Central memory CD4-positive, alpha-beta T cell (primary cell): Measurements from ENCODE around the gene ULK4.
"Not testable (repeated sequence)": the region's sequence is repeated elsewhere in the genome, so short reads cannot be mapped to it uniquely, and the experiment has no call there.

ENCODE experiments used
- DNase-seq: peaks from one replicate; pipeline ENCODE4 v3.0.0; 2022

The ULK4 gene

DNA sequence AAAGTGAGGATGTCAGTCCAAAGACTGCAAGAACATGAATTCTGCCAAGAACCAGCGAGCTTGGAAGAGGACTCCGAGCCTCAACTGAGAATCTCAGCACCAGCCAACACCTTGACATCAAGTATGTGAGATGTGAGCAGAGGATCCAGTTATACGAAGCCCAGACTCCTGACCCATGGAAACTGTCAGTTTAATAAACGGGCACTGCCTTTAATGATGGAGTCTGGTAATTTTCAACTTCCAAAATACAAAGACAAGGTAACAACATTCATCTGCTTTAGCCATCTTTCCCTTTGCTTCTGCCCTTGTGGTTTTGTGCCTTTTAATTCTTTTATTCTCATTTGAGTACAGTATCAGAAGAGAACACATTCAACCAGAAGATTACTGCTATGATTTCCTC lies 211.9 kb downstream of the ULK4 start:
- DNase-seq, result no peak

DNA sequence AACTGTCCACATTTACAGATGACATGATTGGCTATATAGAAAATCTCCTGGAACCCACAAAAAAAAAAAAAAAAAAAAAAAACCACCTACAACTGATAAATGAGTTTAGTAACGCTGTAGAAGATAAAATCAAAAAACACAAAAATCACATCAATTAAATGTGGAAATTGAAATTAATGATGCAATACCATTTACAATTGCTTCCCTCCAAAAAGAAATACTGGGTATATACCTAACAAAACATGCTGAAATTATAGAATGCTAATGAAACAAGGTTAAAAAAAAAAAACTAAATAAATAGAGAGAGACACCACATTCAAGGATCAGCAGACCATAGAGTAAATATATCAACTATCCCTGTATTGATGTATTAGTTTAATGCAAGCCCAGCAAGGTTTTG lies 215.7 kb downstream of the ULK4 start:
- no peak for DNase-seq

DNA sequence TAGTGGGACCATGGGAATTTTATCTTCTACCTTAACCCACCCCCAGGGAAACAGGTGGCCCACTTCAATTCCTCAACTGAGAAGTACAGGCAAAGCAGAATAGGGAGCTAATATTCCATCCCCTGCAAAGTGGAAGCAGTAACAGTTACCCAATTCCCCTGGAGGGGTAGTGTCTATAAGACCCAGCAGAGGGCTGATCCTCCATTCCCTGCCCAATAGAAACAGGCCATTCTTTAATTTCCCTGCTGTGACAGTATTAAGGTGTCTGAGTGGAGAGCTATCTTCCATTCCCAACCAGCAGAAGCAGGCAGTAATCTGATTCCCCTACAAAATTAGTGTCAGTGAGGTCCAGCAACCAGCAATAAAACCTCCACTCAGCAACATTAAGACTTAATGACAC lies 219.8 kb downstream of the ULK4 start:
- no peak for DNase-seq

DNA sequence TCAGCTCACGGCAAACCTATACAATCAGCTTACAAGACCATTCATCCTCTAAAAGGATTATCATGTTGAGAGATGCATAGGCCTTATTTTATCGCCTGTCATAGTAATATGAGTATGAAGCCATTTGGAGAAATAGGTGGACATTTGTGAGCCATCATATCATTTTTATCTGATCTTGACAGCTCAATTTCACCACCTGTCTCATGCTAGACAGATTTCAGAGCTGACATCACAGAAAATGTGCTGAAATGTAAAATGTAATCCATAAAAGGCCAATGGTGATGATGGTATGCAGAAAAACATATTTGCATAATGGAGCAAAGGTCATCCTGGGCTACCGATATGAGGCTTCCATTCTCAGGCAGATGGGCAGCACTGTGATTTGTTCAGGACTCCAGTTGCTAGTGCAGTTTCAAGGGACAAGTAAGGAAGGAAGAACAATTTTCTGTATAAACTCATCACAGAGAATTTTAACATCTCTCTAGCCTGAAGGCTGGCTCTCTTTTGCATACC lies 221.5 kb downstream of the ULK4 start:
- DNase-seq, result no peak

DNA sequence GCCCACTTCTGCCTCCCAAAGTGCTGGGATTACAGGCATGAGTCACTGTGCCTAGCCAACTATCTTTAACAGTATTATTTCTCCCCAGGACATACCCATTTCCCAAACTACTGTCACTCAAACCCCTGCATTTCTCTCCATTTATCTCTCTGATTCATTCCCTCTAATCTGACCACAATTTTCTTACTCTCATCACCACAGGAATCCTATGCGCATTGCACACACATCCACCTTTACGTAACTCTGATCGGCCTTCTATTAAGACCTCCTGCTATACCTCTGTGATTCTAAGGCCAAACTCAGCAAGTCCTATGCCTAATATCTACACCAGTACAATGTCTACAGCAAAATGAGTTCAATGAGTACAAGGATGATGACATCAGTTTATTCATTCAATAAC lies 235.0 kb downstream of the ULK4 start:
- no peak for DNase-seq

DNA sequence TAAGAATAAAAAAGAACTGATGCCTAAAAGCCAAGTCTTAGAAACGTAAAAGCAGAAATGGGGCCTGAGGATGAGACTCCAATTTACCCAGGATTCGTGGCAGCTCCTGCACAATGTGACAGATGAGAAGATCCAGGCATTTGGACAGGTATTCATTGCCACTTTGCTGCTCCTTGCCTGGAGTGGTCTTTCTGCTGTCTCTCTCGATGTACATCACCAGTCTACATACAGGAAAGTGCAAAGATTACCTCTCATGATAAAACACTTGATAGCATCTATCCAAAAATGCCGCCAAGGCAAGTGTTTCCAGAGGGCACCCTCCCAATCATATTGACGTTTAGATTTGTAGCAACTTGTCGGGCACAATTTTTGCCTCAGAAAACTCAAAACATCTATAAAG lies 244.3 kb downstream of the ULK4 start:
- no peak for DNase-seq

DNA sequence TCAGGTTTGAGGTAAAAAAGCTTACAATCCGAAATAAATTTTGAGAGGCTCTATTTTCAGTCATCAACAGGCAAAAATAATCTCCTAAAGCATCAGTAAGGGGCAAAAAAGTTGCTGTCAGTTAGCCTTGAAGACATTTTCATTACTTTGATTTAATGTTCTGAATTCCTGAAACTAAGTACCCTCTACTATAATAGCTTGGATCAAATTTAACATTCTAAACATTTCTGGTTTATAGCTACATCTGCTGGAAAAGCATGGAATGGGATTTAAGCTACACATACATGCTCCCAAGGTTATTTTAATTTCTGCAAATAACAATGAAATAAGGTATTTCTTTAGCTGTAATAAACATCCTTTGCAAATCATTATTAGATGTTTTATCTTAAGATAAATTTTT lies 245.4 kb downstream of the ULK4 start:
- no peak for DNase-seq

DNA sequence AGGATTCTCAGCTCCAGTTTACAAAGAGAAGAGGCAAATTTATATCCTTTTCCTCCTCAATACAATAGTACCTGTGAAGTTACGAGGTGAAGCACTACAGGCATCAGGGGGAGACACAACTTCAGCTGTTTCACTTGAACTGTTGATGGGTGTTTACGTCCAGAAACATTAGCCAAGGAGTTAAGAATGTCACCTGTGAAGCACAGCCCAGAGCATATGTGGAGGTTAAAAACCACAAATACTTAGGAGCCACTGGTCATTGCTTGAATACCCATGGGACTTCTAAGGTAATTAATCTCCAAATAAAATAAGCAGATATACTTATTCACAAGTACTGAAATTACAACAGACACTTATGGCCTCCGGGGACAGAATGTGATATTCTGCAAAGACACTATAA lies 246.5 kb downstream of the ULK4 start:
- DNase-seq, result no peak

DNA sequence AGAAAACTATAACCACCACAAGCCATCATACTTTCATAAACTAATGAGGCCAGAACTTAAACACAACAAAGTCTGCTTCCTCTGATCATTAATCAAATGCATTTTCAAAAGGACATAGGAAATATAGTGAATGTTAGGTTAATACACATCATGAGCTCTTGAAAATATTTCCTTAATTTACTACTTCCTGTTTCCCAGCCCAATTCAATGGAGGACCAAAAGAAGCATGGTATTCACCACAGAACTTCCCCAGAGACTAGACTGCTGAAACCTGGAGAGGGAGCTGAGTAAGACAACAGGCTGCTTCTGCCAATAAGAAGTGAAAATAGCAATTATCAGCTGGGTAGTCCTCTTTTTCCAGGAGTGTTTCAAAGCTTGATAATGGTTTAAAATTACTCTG lies 250.3 kb downstream of the ULK4 start:
- DNase-seq, result no peak

DNA sequence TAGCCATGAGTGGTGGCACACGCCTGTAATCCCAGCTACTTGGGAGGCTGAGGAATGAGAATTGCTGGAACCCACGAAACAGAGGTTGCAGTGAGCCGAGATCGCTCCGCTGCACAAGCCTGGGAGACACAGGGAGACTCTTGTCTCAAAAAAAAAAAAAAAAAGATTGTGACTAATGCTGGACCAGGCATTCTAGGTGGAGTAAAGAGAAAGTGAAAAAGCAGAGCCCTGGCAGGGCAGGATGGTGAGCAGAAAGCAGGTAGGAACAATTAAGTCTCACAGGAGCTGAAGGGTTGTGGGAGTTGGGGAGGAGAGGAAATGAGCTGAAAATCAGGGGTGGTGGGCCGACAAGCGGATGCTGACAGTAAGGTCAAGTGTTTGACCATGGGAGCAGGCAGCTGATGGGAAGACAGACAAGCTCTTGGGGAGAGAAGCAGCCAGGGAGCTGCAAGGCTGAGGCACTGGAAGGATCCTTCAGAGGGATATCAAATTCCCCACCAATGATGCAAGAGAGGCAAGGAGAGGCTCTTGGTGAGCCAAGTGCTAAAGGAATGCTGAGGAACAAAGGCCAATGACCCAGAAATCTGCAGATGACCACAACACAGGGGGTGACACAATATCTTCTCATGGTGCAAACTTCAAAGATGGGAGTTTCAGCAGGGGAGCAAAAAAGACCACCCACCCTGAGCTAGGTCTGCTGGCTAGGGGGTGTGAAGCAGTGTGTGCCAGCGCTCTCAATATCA lies 251.1 kb downstream of the ULK4 start:
- no peak for DNase-seq

DNA sequence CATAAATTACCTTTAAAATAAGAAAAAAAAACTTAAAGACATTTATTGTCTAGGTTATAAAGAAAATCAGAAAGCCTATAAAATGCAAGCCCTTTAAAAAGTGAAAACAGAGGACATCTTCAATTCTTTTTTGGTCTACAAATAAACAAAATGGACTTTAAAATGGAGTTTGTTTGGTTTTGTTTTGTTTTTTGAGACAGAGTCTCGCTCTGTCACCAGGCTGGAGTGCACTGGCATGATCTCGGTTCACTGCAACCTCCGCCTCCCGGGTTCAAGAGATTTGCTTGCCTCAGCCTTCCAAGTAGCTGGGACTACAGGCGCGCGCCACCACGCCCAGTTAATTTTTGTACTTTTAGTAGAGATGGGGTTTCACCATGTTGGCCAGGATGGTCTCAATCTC lies 252.7 kb downstream of the ULK4 start:
- DNase-seq, result not testable (repeated sequence)

DNA sequence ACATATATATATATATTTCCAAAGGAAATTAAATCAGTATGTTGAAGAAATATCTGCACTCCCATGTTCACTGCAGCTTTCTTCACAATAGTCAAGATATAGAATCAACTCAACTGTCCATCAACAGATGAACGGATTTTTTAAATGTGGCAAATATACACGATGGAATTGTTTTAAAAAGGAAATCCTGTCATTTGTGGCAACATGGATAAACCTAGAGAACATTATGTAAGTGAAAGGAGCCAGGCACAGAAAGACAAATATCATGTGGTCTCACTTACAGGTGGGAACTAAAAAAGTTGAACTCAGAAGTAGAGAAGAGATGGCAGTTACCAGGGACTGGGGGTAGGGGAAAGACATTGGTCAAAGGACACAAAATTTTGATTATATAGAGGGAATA lies 253.7 kb downstream of the ULK4 start:
- DNase-seq, result no peak

DNA sequence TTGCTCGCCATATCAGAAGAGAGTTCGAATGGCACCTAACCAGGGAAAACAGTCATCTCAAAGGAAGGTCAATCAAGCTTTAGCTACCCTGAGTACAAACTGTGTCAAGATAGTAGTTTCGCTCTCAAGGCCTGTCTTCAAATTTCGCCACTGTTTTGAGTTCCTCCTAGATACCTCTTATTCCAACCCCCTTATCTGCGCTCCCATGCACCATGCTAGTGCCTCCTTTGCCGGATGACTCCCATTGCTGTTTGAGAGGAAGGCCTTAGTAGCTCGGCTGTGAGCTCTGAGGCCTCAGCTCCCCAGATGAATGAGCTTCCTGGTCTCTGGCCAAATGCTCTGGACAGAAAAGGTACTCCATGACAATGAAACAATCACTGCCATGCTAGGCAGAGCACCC lies 256.0 kb downstream of the ULK4 start:
- no peak for DNase-seq

DNA sequence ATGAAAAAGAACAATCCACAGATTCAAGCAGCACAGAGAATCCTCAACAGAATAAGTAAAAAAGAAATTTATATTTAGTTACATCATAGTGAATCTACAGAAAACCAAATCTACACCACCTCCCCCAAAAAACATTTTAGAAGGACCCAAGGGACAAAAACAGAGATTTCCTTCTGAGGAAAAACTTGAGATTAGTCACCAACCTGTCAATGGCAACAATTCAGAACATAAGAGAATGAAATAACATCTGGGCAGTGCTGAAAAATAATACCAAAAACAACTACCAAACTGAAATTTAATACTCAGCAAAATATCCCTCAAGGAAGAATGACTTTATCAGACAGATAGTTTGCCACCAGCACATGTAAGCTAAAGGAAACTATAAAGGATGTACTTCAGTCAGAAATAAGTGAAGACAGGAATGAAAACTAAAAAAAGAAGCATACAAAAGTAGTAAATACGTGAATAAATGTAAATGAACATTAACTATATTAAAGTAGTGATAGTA lies 260.7 kb downstream of the ULK4 start:
- DNase-seq, result no peak

DNA sequence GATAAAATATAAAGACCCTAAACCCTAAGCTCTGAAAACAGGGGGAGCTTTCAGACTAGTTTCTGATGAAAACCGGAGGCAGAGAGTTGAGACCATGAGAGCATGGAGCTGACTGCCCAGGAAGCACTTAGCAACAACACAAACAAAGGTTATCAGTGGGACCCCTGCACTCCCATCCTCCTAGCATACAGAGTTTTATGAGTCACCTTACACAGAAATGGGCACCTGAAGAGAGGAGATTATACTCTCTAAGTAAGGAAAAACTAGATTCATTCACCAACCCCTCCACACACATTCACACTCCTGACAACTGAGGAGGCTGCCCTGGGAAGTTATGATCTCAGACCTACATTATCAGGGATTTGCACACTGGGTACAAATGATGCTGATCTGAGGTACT lies 261.7 kb downstream of the ULK4 start:
- no peak for DNase-seq

DNA sequence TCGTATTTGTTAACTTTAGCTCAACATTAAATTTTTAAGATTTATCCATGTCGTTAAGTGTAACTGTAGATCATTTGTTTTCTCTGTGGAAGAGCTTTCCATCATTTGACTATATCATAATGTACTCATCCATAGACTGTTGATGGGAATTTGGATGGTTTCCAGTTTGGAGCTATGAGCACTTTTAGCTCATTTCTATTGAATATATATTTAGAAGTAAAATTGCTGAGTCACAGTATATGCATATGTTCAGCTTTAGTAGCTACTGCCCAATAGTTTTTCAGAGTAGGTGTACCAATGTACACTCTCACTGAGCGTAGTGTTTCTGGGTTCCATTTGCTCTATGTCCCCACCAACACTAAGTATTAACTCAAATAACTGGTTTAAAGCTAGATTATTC lies 263.0 kb downstream of the ULK4 start:
- no peak for DNase-seq

DNA sequence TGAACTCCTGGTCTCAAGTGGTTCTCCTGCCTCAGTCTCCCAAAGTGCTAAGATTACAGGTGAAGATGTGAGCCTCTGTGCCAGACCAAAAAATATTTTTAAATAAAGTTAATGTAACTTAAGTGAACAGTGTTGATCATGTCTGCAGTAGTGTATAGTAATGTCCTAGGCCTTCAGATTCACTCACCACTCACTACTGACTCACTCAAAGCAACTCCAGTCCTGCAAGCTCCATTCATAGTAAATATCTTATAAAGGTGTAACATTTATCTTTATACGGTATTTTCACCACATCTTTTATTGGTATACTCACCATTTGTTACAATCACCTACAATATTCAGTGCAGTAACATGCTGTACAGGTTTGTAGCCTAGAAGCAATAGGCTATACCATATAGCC lies 264.2 kb downstream of the ULK4 start:
- DNase-seq, result no peak

DNA sequence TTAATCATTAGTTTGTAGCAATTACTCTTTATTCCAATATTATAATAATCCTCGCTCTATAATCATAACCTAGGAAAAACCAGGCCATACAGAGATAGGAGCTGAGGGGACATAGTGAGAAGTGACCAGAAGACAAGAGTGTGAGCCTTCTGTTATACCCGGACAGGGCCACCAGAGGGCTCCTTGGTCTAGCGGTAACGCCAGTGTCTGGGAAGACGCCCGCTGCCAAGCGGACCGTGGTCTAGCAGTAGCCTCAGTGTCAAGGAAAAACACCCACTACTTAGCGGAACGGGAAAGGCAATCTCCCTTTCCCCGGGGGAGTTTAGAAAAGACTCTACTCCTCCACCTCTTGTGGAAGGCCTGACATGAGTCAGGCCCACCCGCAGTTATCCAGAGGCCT lies 266.1 kb downstream of the ULK4 start:
- DNase-seq, result not testable (repeated sequence)

DNA sequence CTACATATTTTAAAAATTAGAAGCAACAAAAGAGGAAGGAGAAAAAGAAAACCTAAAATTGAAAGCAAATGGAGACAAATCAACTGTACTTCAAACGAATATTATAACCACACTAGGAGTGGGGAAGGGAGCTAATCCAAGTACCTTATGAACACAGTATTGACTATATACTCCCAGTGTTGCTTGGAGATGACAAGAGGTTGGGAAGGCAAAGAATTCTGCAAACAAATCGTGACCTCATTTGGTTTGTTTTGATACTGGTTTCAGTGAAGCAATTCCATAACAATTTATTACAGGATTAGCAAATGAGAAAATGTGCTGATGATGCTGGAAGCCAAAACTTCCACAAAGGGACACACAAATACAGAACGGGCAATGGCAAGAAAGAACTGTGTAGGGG lies 268.1 kb downstream of the ULK4 start:
- DNase-seq, result no peak

DNA sequence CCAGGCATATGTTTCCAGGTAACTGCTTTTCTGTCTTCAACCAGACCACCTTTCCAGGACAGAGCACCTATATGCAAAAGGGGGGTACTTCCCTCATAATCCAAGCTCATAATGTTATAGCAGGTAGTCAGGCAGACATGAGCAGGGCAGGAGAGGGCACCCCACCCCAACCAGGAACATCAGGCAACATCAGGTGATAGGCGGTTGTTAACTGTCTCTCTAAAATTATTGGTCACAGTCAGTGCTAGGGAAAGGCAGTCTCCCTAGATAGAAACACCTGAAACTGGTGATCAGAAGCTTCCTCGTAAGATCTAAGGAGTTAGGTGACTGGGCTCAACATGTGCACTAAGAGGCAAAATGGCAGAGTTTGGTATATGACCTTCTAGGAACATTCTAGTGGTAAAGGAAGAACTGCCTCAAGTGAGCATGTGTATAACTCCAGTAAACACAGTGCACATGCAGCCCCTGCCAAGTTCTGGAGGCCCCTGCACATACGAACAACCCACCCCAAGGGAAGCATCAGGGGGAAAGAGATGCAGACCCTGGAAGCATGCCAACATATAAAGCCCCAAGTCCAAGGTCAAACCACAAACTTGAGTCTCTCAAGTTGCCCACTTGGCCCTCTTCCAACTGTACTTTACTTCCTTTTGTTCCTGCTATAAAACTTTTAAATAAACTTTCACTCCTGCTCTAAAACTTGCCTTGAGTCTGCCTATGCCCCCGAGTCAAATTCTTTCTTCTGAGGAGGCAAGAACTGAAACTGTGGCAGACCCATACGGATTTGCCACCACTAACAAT lies 270.9 kb downstream of the ULK4 start:
- no peak for DNase-seq

DNA sequence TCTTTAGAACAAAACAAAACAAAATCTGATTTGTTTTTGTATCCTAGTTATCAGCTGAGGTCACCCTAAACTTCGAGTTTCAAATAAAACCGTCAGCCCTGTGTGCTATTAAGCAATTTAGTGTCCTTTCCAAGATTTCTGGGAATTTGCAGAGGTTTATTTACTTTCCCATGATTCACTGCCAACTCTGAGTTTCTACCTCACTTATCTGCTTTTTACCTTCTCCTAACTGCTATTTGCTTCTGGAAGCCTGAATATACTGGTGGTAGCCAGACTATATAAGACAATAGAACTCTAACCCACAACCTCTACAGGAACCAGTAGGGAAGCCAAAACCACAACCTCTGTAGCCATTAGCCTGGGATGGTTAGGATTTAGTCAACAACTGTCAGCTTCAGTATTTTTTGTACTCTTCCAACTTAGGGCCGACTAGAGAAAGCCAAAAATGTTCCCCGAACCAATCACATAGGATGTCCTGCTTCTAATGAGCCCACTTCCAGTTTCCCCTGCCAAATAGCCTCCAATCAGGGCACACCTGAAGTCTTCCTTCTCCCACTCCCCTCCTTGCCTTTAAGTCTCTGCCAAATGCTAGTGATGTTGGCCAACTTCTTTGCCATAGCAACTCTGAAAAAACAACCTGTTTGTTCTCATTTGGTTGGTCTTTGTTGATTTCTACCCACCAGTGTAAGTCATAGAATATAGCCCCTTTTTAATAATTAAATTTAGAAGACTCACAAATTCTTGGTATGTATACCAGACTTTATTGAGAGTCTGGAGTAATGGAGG lies 273.1 kb downstream of the ULK4 start:
- no peak for DNase-seq

DNA sequence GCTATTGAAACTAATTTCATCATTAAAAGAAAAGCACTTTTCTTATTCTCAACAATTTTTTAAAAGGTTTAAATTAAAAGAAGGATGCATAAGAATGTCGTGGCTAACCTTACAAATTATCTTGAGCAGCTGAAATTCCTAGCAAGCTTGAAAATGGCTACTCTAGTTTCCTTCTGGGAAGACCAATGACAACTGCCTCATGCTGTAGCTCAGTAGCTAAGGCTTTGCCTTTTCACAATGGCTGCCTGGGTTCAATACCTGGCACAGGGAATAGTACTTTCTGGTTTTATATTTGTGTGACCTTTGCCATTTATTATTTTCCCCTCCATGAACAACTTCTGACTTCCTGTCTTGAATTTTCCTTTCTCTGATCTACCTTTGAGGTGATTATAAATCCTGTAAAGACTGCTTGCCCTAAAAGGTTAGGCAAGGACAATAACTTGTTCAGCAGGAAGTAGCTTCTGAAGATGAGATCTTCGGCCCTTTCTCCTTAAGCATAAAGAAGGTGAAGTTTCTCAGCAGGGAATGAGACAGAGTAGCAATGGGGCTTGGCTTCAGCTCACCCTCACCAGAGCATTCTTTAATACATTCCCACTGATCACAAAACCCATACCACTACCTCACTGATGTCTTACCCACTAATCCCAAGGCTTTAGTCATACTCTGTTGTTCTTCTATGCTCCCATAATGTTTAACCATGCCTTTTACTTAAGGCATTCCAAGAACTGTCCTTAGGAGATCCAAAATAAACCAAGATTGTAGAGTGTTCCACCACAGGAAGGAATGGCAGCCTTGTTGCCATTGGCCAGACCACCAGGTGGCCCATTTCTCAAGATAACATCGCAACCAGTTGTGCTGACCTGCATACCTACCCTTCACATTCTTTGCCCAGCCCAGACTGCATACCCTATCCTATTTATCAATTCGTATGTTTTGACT lies 276.8 kb downstream of the ULK4 start:
- DNase-seq, result no peak
